Liver (tissue), 9 donors: ENCODE data around the gene CCBE1. TPM values are rescaled to one million over a fixed set of nuclear protein-coding genes. Genes with fewer than 3 reads are reported as not detected.

Experiments
- DNase-seq: peaks from one replicate; pipeline ENCODE4 v3.0.0-alpha.2; 2017; ENCODE audit warnings: low spot score
- H3K27ac ChIP-seq, 2 donors: one replicate each; pipeline ENCODE4 v1.7.0; 2013; ENCODE audit warnings: inconsistent platforms in 2 of 2, low read length in 2 of 2, control low read depth in 1 of 2, low read depth in 1 of 2, mild to moderate bottlenecking in 1 of 2
- H3K27me3 ChIP-seq, 4 donors: one replicate each; pipeline versions ENCODE4 v1.6.1 to v1.7.0; 2013; ENCODE audit warnings: low read length in 3 of 4, inconsistent platforms in 1 of 4, mild to moderate bottlenecking in 1 of 4, moderate library complexity in 1 of 4; ENCODE audit not compliant: control insufficient read depth in 4 of 4, insufficient read depth in 4 of 4
- H3K36me3 ChIP-seq, 4 donors: one replicate each; pipeline versions ENCODE4 v1.6.1 to v1.7.0; 2013; ENCODE audit warnings: low read length in 3 of 4, mild to moderate bottlenecking in 3 of 4, low read depth in 1 of 4, moderate library complexity in 1 of 4; ENCODE audit not compliant: control insufficient read depth in 4 of 4, insufficient read depth in 3 of 4
- H3K4me1 ChIP-seq, 4 donors: one replicate each; pipeline versions ENCODE4 v1.6.1 to v1.7.0; 2013; ENCODE audit warnings: low read length in 3 of 4, mild to moderate bottlenecking in 3 of 4, moderate library complexity in 1 of 4; ENCODE audit not compliant: control insufficient read depth in 4 of 4, insufficient read depth in 4 of 4
- H3K4me3 ChIP-seq, 3 donors: one replicate each; pipeline versions ENCODE4 v1.6.1 to v1.7.0; 2013; ENCODE audit warnings: low read length in 3 of 3, control low read depth in 1 of 3, low read depth in 1 of 3, mild to moderate bottlenecking in 1 of 3
- H3K9ac ChIP-seq, 2 donors: one replicate each; pipeline ENCODE4 v1.7.0; 2013; ENCODE audit warnings: low read length in 2 of 2, mild to moderate bottlenecking in 2 of 2, moderate library complexity in 2 of 2, control low read depth in 1 of 2, low read depth in 1 of 2
- H3K9me3 ChIP-seq, 4 donors: one replicate each; pipeline versions ENCODE4 v1.6.1 to v1.7.0; 2013; ENCODE audit warnings: low read length in 3 of 4; ENCODE audit not compliant: control insufficient read depth in 4 of 4
- ATF3 ChIP-seq: IDR thresholded peaks from 2 replicates; pipeline ENCODE4 v1.6.1; 2016; ENCODE audit warnings: antibody characterized with exemption
- CTCF ChIP-seq: fragments of 150-350 bp; IDR thresholded peaks from 2 replicates; pipeline ENCODE4 v1.5.1; 2017; ENCODE audit warnings: improper control_type of control experiment, low read depth, low read length; ENCODE audit not compliant: missing input control
- EGR1 ChIP-seq, 2 donors: IDR thresholded peaks; 2 replicates each; pipeline ENCODE4 v1.6.1; 2016 to 2018; ENCODE audit warnings: antibody characterized with exemption in 2 of 2, low read depth in 2 of 2
- FOXA2 ChIP-seq: IDR thresholded peaks from 2 replicates; pipeline ENCODE4 v1.6.1; 2016; ENCODE audit warnings: antibody characterized with exemption
- GABPA ChIP-seq, 2 donors: IDR thresholded peaks in 1 of 2; conservative IDR thresholded peaks in 1 of 2; 2 replicates each; pipeline ENCODE4 v1.6.1; 2016; ENCODE audit warnings: antibody characterized with exemption in 2 of 2, mild to moderate bottlenecking in 1 of 2, moderate library complexity in 1 of 2
- HNF4A ChIP-seq, 2 donors: conservative IDR thresholded peaks; 2 replicates each; pipeline ENCODE4 v1.6.1; 2016; ENCODE audit warnings: antibody characterized with exemption in 2 of 2, mild to moderate bottlenecking in 2 of 2
- HNF4G ChIP-seq: IDR thresholded peaks from 2 replicates; pipeline ENCODE4 v1.6.1; 2016; ENCODE audit warnings: antibody characterized with exemption
- JUND ChIP-seq, 2 donors: IDR thresholded peaks; 2 replicates each; pipeline ENCODE4 v1.6.1; 2016; ENCODE audit warnings: antibody characterized with exemption in 2 of 2
- NR2F2 ChIP-seq: IDR thresholded peaks from 2 replicates; pipeline ENCODE4 v1.6.1; 2016; ENCODE audit warnings: antibody characterized with exemption
- RAD21 ChIP-seq, 2 donors: IDR thresholded peaks; 2 replicates each; pipeline ENCODE4 v1.6.1; 2016; ENCODE audit warnings: antibody characterized with exemption in 2 of 2, mild to moderate bottlenecking in 2 of 2
- RXRA ChIP-seq, 2 donors: IDR thresholded peaks; 2 replicates each; pipeline ENCODE4 v1.6.1; 2017 to 2018; ENCODE audit warnings: antibody characterized with exemption in 2 of 2, mild to moderate bottlenecking in 1 of 2
- SP1 ChIP-seq: IDR thresholded peaks from 2 replicates; pipeline ENCODE4 v1.6.1; 2018; ENCODE audit warnings: antibody characterized with exemption, mild to moderate bottlenecking
- WGBS: extraction: QIAGEN DNeasy Blood & Tissue Kit; methylation state at CpG from one replicate; pipeline ENCODE4 v1.1.7; 2013; 5-methylcytosine and 5-hydroxymethylcytosine counted together
- polyA plus RNA-seq, 2 donors: library from polyadenylated mRNA; stranded (reverse) in 1 of 2; unstranded in 1 of 2; fragments of 200-250 nt in 1 of 2; fragments of >200 nt in 1 of 2; fragmentation: Nextera tagmentation in 1 of 2; extraction: Ambion mirVana in 1 of 2; gene quantifications; one replicate each; pipeline versions ENCODE4 v1.2.1 to v1.2.3, GENCODE V29; 2013 to 2015
- total RNA-seq, 2 donors: library from RNA; depleted of rRNA; stranded (reverse); fragments of >200 nt; gene quantifications; one replicate each; pipeline ENCODE4 v1.2.3, GENCODE V29; 2014
- donor health status: healthy.
- donor health status: healthy.
- donor health status: healthy.
- donor health status: healthy.
- donor health status: healthy.

The CCBE1 gene
- total and polyA plus RNA-seq, 4 donors, result 1.8 to 2.6 (median 2.2) TPM

- TF ChIP-seq GABPA (IDR thresholded peaks at IDR 0.05 in 1 of 2, conservative IDR thresholded peaks at IDR 0.05 in 1 of 2) (no peak), EGR1 (IDR thresholded peaks at IDR 0.05; ENCODE audit: low read depth in 2 of 2) (no peak), SP1 (no peak), ATF3 (no peak), RXRA (IDR thresholded peaks at IDR 0.05) (no peak), JUND (IDR thresholded peaks at IDR 0.05) (no peak), FOXA2 (no peak), HNF4G (no peak), NR2F2 (no peak)
- no peak for DNase-seq
- no peaks in the 10 kb centered on the region for H3K4me1 ChIP-seq
- H3K9me3 ChIP-seq, result no peaks in the 10 kb centered on the region
- no peaks in the 10 kb centered on the region for H3K36me3 ChIP-seq
- no peak overlapping the region for H3K4me3 ChIP-seq
- H3K27me3 ChIP-seq, result peaks cover 0 to 7% (median 0%) of the 10 kb centered on the region in 4 donors
- 56% methylated on average over 4 of the region's 4 CpGs for WGBS
- H3K27ac ChIP-seq, result no peak overlapping the region
- no peak overlapping the region for H3K9ac ChIP-seq
These were observed 277.8 kb downstream of the CCBE1 start for GRCh38 chr18:59419386-59419785.

GRCh38 chr18:59416818-59417217, 280.4 kb downstream of the CCBE1 start:
- Histone ChIP-seq H3K9ac (no peak overlapping the region), H3K4me1 (no peaks in the 10 kb centered on the region), H3K9me3 (no peaks in the 10 kb centered on the region), H3K27ac (no peak overlapping the region), H3K27me3 (no peaks in the 10 kb centered on the region), H3K36me3 (no peaks in the 10 kb centered on the region), H3K4me3 (no peak overlapping the region)
- no peak for TF ChIP-seq NR2F2
- 88% methylated on average over 1 of the region's 1 CpG for WGBS
- no peak for DNase-seq

GRCh38 chr18:59414111-59414653, 283.0 kb downstream of the CCBE1 start:
- H3K36me3 ChIP-seq, result no peaks in the 10 kb centered on the region
- H3K9me3 ChIP-seq, result no peaks in the 10 kb centered on the region
- DNase-seq, result no peak
- TF ChIP-seq HNF4A (conservative IDR thresholded peaks at IDR 0.05), result no peak
- 81% methylated on average over 8 of the region's 8 CpGs for WGBS
- H3K4me1 ChIP-seq, result no peaks in the 10 kb centered on the region
- H3K27ac ChIP-seq, result no peak overlapping the region
- H3K9ac ChIP-seq, result no peak overlapping the region
- no peak overlapping the region for H3K4me3 ChIP-seq
- no peaks in the 10 kb centered on the region for H3K27me3 ChIP-seq

- no peaks in the 10 kb centered on the region for H3K36me3 ChIP-seq
- no peaks in the 10 kb centered on the region for H3K9me3 ChIP-seq
- no peak overlapping the region for H3K4me3 ChIP-seq
- peak; percentile 66 for DNase-seq
- no peaks in the 10 kb centered on the region for H3K4me1 ChIP-seq
- H3K9ac ChIP-seq, result no peak overlapping the region
- WGBS, result 19% methylated on average over 13 of the region's 13 CpGs
- H3K27me3 ChIP-seq, result no peaks in the 10 kb centered on the region
- TF ChIP-seq JUND (IDR thresholded peaks at IDR 0.05) (no peak), RAD21 (IDR thresholded peaks at IDR 0.05) (peak; percentile 99 to 100), CTCF (peak; percentile 97), RXRA (IDR thresholded peaks at IDR 0.05) (peak; percentile 17 to 38)
- no peak overlapping the region for H3K27ac ChIP-seq
These were observed 294.7 kb downstream of the CCBE1 start for GRCh38 chr18:59402432-59403090.
